Liver (tissue), 9 donors: Measurements from ENCODE around the gene ADM5. TPM values are rescaled to one million over a fixed set of nuclear protein-coding genes. Genes with fewer than 3 reads are reported as not detected.

Experiments
- DNase-seq: peaks from one replicate; pipeline ENCODE4 v3.0.0-alpha.2; 2017; ENCODE audit warnings: low spot score
- H3K27ac ChIP-seq, 2 donors: one replicate each; pipeline ENCODE4 v1.7.0; 2013; ENCODE audit warnings: inconsistent platforms in 2 of 2, low read length in 2 of 2, control low read depth in 1 of 2, low read depth in 1 of 2, mild to moderate bottlenecking in 1 of 2
- H3K27me3 ChIP-seq, 4 donors: one replicate each; pipeline versions ENCODE4 v1.6.1 to v1.7.0; 2013; ENCODE audit warnings: low read length in 3 of 4, inconsistent platforms in 1 of 4, mild to moderate bottlenecking in 1 of 4, moderate library complexity in 1 of 4; ENCODE audit not compliant: control insufficient read depth in 4 of 4, insufficient read depth in 4 of 4
- H3K36me3 ChIP-seq, 4 donors: one replicate each; pipeline versions ENCODE4 v1.6.1 to v1.7.0; 2013; ENCODE audit warnings: low read length in 3 of 4, mild to moderate bottlenecking in 3 of 4, low read depth in 1 of 4, moderate library complexity in 1 of 4; ENCODE audit not compliant: control insufficient read depth in 4 of 4, insufficient read depth in 3 of 4
- H3K4me1 ChIP-seq, 4 donors: one replicate each; pipeline versions ENCODE4 v1.6.1 to v1.7.0; 2013; ENCODE audit warnings: low read length in 3 of 4, mild to moderate bottlenecking in 3 of 4, moderate library complexity in 1 of 4; ENCODE audit not compliant: control insufficient read depth in 4 of 4, insufficient read depth in 4 of 4
- H3K4me3 ChIP-seq, 3 donors: one replicate each; pipeline versions ENCODE4 v1.6.1 to v1.7.0; 2013; ENCODE audit warnings: low read length in 3 of 3, control low read depth in 1 of 3, low read depth in 1 of 3, mild to moderate bottlenecking in 1 of 3
- H3K9ac ChIP-seq, 2 donors: one replicate each; pipeline ENCODE4 v1.7.0; 2013; ENCODE audit warnings: low read length in 2 of 2, mild to moderate bottlenecking in 2 of 2, moderate library complexity in 2 of 2, control low read depth in 1 of 2, low read depth in 1 of 2
- H3K9me3 ChIP-seq, 4 donors: one replicate each; pipeline versions ENCODE4 v1.6.1 to v1.7.0; 2013; ENCODE audit warnings: low read length in 3 of 4; ENCODE audit not compliant: control insufficient read depth in 4 of 4
- EGR1 ChIP-seq, 2 donors: IDR thresholded peaks; 2 replicates each; pipeline ENCODE4 v1.6.1; 2016 to 2018; ENCODE audit warnings: antibody characterized with exemption in 2 of 2, low read depth in 2 of 2
- FOXA1 ChIP-seq: IDR thresholded peaks from 2 replicates; pipeline ENCODE4 v1.6.1; 2016; ENCODE audit warnings: antibody characterized with exemption
- FOXA2 ChIP-seq: IDR thresholded peaks from 2 replicates; pipeline ENCODE4 v1.6.1; 2016; ENCODE audit warnings: antibody characterized with exemption
- GABPA ChIP-seq, 2 donors: IDR thresholded peaks in 1 of 2; conservative IDR thresholded peaks in 1 of 2; 2 replicates each; pipeline ENCODE4 v1.6.1; 2016; ENCODE audit warnings: antibody characterized with exemption in 2 of 2, mild to moderate bottlenecking in 1 of 2, moderate library complexity in 1 of 2
- HNF4A ChIP-seq, 2 donors: conservative IDR thresholded peaks; 2 replicates each; pipeline ENCODE4 v1.6.1; 2016; ENCODE audit warnings: antibody characterized with exemption in 2 of 2, mild to moderate bottlenecking in 2 of 2
- JUND ChIP-seq, 2 donors: IDR thresholded peaks; 2 replicates each; pipeline ENCODE4 v1.6.1; 2016; ENCODE audit warnings: antibody characterized with exemption in 2 of 2
- NR2F2 ChIP-seq: IDR thresholded peaks from 2 replicates; pipeline ENCODE4 v1.6.1; 2016; ENCODE audit warnings: antibody characterized with exemption
- RAD21 ChIP-seq, 2 donors: IDR thresholded peaks; 2 replicates each; pipeline ENCODE4 v1.6.1; 2016; ENCODE audit warnings: antibody characterized with exemption in 2 of 2, mild to moderate bottlenecking in 2 of 2
- RXRA ChIP-seq, 2 donors: IDR thresholded peaks; 2 replicates each; pipeline ENCODE4 v1.6.1; 2017 to 2018; ENCODE audit warnings: antibody characterized with exemption in 2 of 2, mild to moderate bottlenecking in 1 of 2
- SP1 ChIP-seq: IDR thresholded peaks from 2 replicates; pipeline ENCODE4 v1.6.1; 2018; ENCODE audit warnings: antibody characterized with exemption, mild to moderate bottlenecking
- YY1 ChIP-seq: IDR thresholded peaks from 2 replicates; pipeline ENCODE4 v1.6.1; 2016; ENCODE audit warnings: antibody characterized with exemption, mild to moderate bottlenecking
- WGBS: extraction: QIAGEN DNeasy Blood & Tissue Kit; methylation state at CpG from one replicate; pipeline ENCODE4 v1.1.7; 2013; 5-methylcytosine and 5-hydroxymethylcytosine counted together
- polyA plus RNA-seq, 2 donors: library from polyadenylated mRNA; stranded (reverse) in 1 of 2; unstranded in 1 of 2; fragments of 200-250 nt in 1 of 2; fragments of >200 nt in 1 of 2; fragmentation: Nextera tagmentation in 1 of 2; extraction: Ambion mirVana in 1 of 2; gene quantifications; one replicate each; pipeline versions ENCODE4 v1.2.1 to v1.2.3, GENCODE V29; 2013 to 2015
- total RNA-seq, 2 donors: library from RNA; depleted of rRNA; stranded (reverse); fragments of >200 nt; gene quantifications; one replicate each; pipeline ENCODE4 v1.2.3, GENCODE V29; 2014
- TF ChIP-seq, protein P1 (sequence below): fragments of 150-350 bp; IDR thresholded peaks from 2 replicates; pipeline ENCODE4 v1.5.1; 2017; ENCODE audit warnings: improper control_type of control experiment, low read depth, low read length; ENCODE audit not compliant: missing input control
- TF ChIP-seq, protein P2 (sequence below): IDR thresholded peaks from 2 replicates; pipeline ENCODE4 v1.6.1; 2016; ENCODE audit warnings: antibody characterized with exemption, mild to moderate bottlenecking
- TF ChIP-seq, protein P3 (sequence below): IDR thresholded peaks from 2 replicates; pipeline ENCODE4 v1.6.1; 2016; ENCODE audit warnings: antibody characterized with exemption
- TF ChIP-seq, protein P4 (sequence below): IDR thresholded peaks from 2 replicates; pipeline ENCODE4 v1.6.1; 2016; ENCODE audit warnings: antibody characterized with exemption
- TF ChIP-seq, protein P5 (sequence below): IDR thresholded peaks from 2 replicates; pipeline ENCODE4 v1.6.1; 2016; ENCODE audit warnings: antibody characterized with exemption
- donor health status: healthy.
- donor health status: healthy.
- donor health status: healthy.
- donor health status: healthy.
- donor health status: healthy.

Gene ADM5
- total and polyA plus RNA-seq, 4 donors: 0.11 to 0.84 (median 0.26) TPM

DNA sequence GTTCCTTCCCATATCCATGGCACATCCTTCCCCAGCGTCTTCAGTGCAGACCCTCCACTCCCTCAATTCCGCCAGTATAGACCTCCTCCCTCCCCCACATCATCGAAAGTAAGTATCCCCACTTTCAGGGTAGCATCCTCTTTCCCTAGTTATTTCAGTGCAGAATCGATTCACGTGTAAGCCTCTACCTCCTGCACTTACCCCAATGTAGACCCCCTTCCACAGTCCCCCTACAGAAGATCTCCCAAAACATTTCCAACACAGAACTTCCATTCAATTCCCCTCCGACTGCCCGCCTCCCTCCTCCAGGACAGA is 24.4 kb upstream of the ADM5 start:
- no peaks in the 10 kb centered on the region for H3K9me3 ChIP-seq
- H3K4me1 ChIP-seq: peaks cover 7 to 35% (median 27%) of the 10 kb centered on the region in 4 donors
- 0% methylated on average over 7 of the region's 7 CpGs for WGBS
- no peaks in the 10 kb centered on the region for H3K27me3 ChIP-seq
- H3K36me3 ChIP-seq: peaks cover 5 to 24% (median 8%) of the 10 kb centered on the region in 4 donors
- no peak for TF ChIP-seq FOXA2
- no peak for TF ChIP-seq EGR1 (IDR thresholded peaks at IDR 0.05; ENCODE audit: low read depth in 2 of 2)
- TF ChIP-seq JUND (IDR thresholded peaks at IDR 0.05): no peak
- TF ChIP-seq GABPA (IDR thresholded peaks at IDR 0.05 in 1 of 2, conservative IDR thresholded peaks at IDR 0.05 in 1 of 2): no peak
- TF ChIP-seq, protein P1, sequence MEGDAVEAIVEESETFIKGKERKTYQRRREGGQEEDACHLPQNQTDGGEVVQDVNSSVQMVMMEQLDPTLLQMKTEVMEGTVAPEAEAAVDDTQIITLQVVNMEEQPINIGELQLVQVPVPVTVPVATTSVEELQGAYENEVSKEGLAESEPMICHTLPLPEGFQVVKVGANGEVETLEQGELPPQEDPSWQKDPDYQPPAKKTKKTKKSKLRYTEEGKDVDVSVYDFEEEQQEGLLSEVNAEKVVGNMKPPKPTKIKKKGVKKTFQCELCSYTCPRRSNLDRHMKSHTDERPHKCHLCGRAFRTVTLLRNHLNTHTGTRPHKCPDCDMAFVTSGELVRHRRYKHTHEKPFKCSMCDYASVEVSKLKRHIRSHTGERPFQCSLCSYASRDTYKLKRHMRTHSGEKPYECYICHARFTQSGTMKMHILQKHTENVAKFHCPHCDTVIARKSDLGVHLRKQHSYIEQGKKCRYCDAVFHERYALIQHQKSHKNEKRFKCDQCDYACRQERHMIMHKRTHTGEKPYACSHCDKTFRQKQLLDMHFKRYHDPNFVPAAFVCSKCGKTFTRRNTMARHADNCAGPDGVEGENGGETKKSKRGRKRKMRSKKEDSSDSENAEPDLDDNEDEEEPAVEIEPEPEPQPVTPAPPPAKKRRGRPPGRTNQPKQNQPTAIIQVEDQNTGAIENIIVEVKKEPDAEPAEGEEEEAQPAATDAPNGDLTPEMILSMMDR: no peak
- TF ChIP-seq, protein P2, sequence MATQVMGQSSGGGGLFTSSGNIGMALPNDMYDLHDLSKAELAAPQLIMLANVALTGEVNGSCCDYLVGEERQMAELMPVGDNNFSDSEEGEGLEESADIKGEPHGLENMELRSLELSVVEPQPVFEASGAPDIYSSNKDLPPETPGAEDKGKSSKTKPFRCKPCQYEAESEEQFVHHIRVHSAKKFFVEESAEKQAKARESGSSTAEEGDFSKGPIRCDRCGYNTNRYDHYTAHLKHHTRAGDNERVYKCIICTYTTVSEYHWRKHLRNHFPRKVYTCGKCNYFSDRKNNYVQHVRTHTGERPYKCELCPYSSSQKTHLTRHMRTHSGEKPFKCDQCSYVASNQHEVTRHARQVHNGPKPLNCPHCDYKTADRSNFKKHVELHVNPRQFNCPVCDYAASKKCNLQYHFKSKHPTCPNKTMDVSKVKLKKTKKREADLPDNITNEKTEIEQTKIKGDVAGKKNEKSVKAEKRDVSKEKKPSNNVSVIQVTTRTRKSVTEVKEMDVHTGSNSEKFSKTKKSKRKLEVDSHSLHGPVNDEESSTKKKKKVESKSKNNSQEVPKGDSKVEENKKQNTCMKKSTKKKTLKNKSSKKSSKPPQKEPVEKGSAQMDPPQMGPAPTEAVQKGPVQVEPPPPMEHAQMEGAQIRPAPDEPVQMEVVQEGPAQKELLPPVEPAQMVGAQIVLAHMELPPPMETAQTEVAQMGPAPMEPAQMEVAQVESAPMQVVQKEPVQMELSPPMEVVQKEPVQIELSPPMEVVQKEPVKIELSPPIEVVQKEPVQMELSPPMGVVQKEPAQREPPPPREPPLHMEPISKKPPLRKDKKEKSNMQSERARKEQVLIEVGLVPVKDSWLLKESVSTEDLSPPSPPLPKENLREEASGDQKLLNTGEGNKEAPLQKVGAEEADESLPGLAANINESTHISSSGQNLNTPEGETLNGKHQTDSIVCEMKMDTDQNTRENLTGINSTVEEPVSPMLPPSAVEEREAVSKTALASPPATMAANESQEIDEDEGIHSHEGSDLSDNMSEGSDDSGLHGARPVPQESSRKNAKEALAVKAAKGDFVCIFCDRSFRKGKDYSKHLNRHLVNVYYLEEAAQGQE: no peak
- no peak for TF ChIP-seq HNF4A (conservative IDR thresholded peaks at IDR 0.05)
- TF ChIP-seq, protein P3, sequence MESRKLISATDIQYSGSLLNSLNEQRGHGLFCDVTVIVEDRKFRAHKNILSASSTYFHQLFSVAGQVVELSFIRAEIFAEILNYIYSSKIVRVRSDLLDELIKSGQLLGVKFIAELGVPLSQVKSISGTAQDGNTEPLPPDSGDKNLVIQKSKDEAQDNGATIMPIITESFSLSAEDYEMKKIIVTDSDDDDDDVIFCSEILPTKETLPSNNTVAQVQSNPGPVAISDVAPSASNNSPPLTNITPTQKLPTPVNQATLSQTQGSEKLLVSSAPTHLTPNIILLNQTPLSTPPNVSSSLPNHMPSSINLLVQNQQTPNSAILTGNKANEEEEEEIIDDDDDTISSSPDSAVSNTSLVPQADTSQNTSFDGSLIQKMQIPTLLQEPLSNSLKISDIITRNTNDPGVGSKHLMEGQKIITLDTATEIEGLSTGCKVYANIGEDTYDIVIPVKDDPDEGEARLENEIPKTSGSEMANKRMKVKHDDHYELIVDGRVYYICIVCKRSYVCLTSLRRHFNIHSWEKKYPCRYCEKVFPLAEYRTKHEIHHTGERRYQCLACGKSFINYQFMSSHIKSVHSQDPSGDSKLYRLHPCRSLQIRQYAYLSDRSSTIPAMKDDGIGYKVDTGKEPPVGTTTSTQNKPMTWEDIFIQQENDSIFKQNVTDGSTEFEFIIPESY: no peak
- TF ChIP-seq SP1: no peak
- TF ChIP-seq YY1: no peak
- H3K9ac ChIP-seq: peak overlapping the region; percentile 84 to 86
- peak overlapping the region; percentile 66 to 91 (median 91) for H3K4me3 ChIP-seq
- no peak for DNase-seq
- peak overlapping the region; percentile 88 to 91 for H3K27ac ChIP-seq

DNA sequence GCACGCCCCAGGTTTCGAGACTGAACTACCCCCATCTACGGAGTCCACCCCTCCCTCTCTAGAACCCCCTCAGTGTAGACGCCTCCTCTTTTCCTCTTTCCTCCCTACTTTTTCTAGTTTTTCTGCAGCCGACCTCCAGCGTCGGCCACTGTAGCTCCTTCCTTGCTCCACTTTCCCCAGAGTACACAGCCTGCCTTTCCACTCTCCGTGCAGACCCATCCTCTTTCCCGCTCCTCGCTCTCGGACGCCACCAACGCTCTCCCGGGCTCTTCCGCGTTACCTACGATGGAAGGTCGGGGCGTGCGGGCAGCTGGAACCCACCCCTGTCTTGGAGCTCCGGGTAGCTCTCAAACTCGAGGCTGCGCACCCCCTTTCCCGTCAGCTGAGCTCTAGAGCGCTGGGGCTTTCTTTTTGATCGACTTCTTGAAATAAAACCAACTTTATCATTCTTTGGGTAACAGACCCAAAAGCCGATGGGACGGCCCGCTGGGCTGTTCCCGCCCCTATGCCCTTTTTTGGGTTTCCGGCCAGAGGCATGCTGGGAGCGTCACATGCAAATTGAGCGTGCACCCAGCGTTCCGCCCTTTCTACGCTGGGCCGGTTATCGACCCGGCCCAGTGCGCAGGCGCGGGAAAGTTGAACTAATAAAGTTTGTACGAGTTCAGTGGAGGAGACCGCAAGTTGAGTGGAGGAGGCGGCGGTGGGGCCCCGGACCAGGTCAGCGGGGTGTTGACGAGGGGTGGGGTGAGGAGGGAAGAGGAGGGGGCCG is 23.9 kb upstream of the ADM5 start, which contains the start of the genes BCL2L12 and IRF3:
Gene BCL2L12, plus strand, starts transcription at position 583 of the 769 bp plus-strand sequence. CDS start 760 bp downstream, outside the sequence.
Gene IRF3, minus strand, starts transcription at position 507 of the 769 bp plus-strand sequence. CDS start 1,019 bp downstream, outside the sequence.
- peaks cover 7 to 35% (median 27%) of the 10 kb centered on the region in 4 donors for H3K4me1 ChIP-seq
- H3K4me3 ChIP-seq: peak within 1 kb of the TSS; percentile 66 to 91 (median 91)
- DNase-seq: peak; percentile 99
- H3K9me3 ChIP-seq: no peaks in the 10 kb centered on the region
- peak within 1 kb of the TSS; percentile 88 to 91 for H3K27ac ChIP-seq
- H3K9ac ChIP-seq: peak within 1 kb of the TSS; percentile 87 to 92
- under 1% methylated on average over 50 of the region's 50 CpGs for WGBS
- H3K36me3 ChIP-seq: peaks cover 5 to 24% (median 8%) of the 10 kb centered on the region in 4 donors
- H3K27me3 ChIP-seq: no peaks in the 10 kb centered on the region
- TF ChIP-seq EGR1 (IDR thresholded peaks at IDR 0.05; ENCODE audit: low read depth in 2 of 2): peak in 1 of 2 donors; percentile 49
- TF ChIP-seq HNF4A (conservative IDR thresholded peaks at IDR 0.05): no peak
- TF ChIP-seq, protein P4, sequence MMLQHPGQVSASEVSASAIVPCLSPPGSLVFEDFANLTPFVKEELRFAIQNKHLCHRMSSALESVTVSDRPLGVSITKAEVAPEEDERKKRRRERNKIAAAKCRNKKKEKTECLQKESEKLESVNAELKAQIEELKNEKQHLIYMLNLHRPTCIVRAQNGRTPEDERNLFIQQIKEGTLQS: no peak
- TF ChIP-seq RXRA (IDR thresholded peaks at IDR 0.05): peak; percentile 63 to 65
- TF ChIP-seq, protein P2: no peak
- TF ChIP-seq, protein P5, sequence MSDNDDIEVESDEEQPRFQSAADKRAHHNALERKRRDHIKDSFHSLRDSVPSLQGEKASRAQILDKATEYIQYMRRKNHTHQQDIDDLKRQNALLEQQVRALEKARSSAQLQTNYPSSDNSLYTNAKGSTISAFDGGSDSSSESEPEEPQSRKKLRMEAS: no peak
- no peak for TF ChIP-seq NR2F2
- peak; percentile 21 for TF ChIP-seq SP1
- TF ChIP-seq, protein P3: peak; percentile 68
- peak in 1 of 2 donors; percentile 67 for TF ChIP-seq GABPA (IDR thresholded peaks at IDR 0.05 in 1 of 2, conservative IDR thresholded peaks at IDR 0.05 in 1 of 2)
- no peak for TF ChIP-seq JUND (IDR thresholded peaks at IDR 0.05)
- TF ChIP-seq RAD21 (IDR thresholded peaks at IDR 0.05): no peak
- peak; percentile 70 for TF ChIP-seq YY1
- no peak for TF ChIP-seq FOXA1
